HFFc6 (cell line): ENCODE data around the gene RALGPS2. TPM values are rescaled to one million over a fixed set of nuclear protein-coding genes. Genes with fewer than 3 reads are reported as not detected.

Source experiments
- DNase-seq: peaks from one replicate; pipeline ENCODE4 v3.0.0-alpha.2; 2018
- H3K27ac Mint-ChIP-seq: 2 replicates; pipeline ENCODE4 v1.8.0; 2020; ENCODE audit warnings: mild to moderate bottlenecking, mixed read lengths
- H3K27me3 Mint-ChIP-seq: 2 replicates; pipeline ENCODE4 v1.8.0; 2021; ENCODE audit warnings: mild to moderate bottlenecking, moderate library complexity, mixed read lengths; ENCODE audit not compliant: insufficient read depth
- H3K36me3 Mint-ChIP-seq: 2 replicates; pipeline ENCODE4 v1.8.0; 2021; ENCODE audit warnings: low read depth, mixed read lengths
- H3K4me1 Mint-ChIP-seq: 2 replicates; pipeline ENCODE4 v1.8.0; 2020; ENCODE audit warnings: low read depth, mixed read lengths
- H3K4me3 Mint-ChIP-seq: 2 replicates; pipeline ENCODE4 v1.8.0; 2020; ENCODE audit warnings: mild to moderate bottlenecking, moderate library complexity, mixed read lengths
- H3K9me3 Mint-ChIP-seq: 2 replicates; pipeline ENCODE4 v1.8.0; 2020; ENCODE audit warnings: mild to moderate bottlenecking, mixed read lengths
- CTCF ChIP-seq: fragments of 200-600 bp; sonication (generic); IDR thresholded peaks from 2 replicates; pipeline ENCODE4 v1.5.0; 2021; ENCODE audit warnings: antibody characterized with exemption, mild to moderate bottlenecking
- total RNA-seq, 6 experiments: library from RNA; stranded (reverse); fragmentation: NEBNext Ultra II Directional; extraction: Animal tissue kit (Norgen Biotek cat#: 25700); gene quantifications; 2 replicates in 1 of 6; 3 replicates in 5 of 6; pipeline ENCODE4 v1.2.3, GENCODE V29; 2021

RALGPS2 gene
- total RNA-seq, 6 experiments from 2014 or later, result 41.5 to 59.2 (median 48.9) TPM

- peaks cover 28% of the 10 kb centered on the region for H3K4me1 Mint-ChIP-seq
- no peak overlapping the region for H3K27ac Mint-ChIP-seq
- no peak for DNase-seq
- no peak overlapping the region for H3K4me3 Mint-ChIP-seq
- no peaks in the 10 kb centered on the region for H3K9me3 Mint-ChIP-seq
- no peak for TF ChIP-seq CTCF
- H3K36me3 Mint-ChIP-seq, result peaks cover 56% of the 10 kb centered on the region
- H3K27me3 Mint-ChIP-seq, result no peaks in the 10 kb centered on the region
Measured at GRCh38 chr1:178912597-178912996, 187.6 kb downstream of the RALGPS2 start.

GRCh38 chr1:178916448-178917174, 191.6 kb downstream of the RALGPS2 start:
- no peaks in the 10 kb centered on the region for H3K9me3 Mint-ChIP-seq
- no peak for DNase-seq
- no peak overlapping the region for H3K4me3 Mint-ChIP-seq
- H3K4me1 Mint-ChIP-seq, result peaks cover 13% of the 10 kb centered on the region
- no peak for TF ChIP-seq CTCF
- no peaks in the 10 kb centered on the region for H3K27me3 Mint-ChIP-seq
- no peak overlapping the region for H3K27ac Mint-ChIP-seq
- peaks cover 38% of the 10 kb centered on the region for H3K36me3 Mint-ChIP-seq

GRCh38 chr1:178918308-178918707, 193.3 kb downstream of the RALGPS2 start:
- H3K27me3 Mint-ChIP-seq, result no peaks in the 10 kb centered on the region
- H3K4me1 Mint-ChIP-seq, result no peaks in the 10 kb centered on the region
- no peak for DNase-seq

GRCh38 chr1:178918955-178919354, 193.9 kb downstream of the RALGPS2 start:
- no peak for TF ChIP-seq CTCF
- Mint-ChIP-seq H3K4me1 (no peaks in the 10 kb centered on the region), H3K27me3 (no peaks in the 10 kb centered on the region), H3K9me3 (no peaks in the 10 kb centered on the region), H3K36me3 (peaks cover 37% of the 10 kb centered on the region), H3K4me3 (no peak overlapping the region), H3K27ac (no peak overlapping the region)
- DNase-seq, result no peak

More at GRCh38 chr1:178918308-178918707, 193.3 kb downstream of the RALGPS2 start:
- Mint-ChIP-seq H3K36me3 (peaks cover 34% of the 10 kb centered on the region), H3K27ac (no peak overlapping the region), H3K4me3 (no peak overlapping the region), H3K9me3 (no peaks in the 10 kb centered on the region)
- no peak for TF ChIP-seq CTCF

GRCh38 chr1:178919581-178919980, 194.5 kb downstream of the RALGPS2 start:
- H3K27me3 Mint-ChIP-seq, result no peaks in the 10 kb centered on the region

More at GRCh38 chr1:178919581-178919980, 194.5 kb downstream of the RALGPS2 start:
- no peak overlapping the region for H3K4me3 Mint-ChIP-seq
- no peaks in the 10 kb centered on the region for H3K4me1 Mint-ChIP-seq
- peaks cover 4% of the 10 kb centered on the region; the same call in 1 of the 2 replicates for H3K9me3 Mint-ChIP-seq
- no peak for TF ChIP-seq CTCF
- H3K27ac Mint-ChIP-seq, result no peak overlapping the region
- DNase-seq, result no peak
- H3K36me3 Mint-ChIP-seq, result peaks cover 40% of the 10 kb centered on the region
